Bronchial epithelial cell (primary cell): ENCODE results near the gene CPLX3. TPM values are rescaled to one million over a fixed set of nuclear protein-coding genes. Genes with fewer than 3 reads are reported as not detected.

Experiments used
- DNase-seq: peaks from one replicate; pipeline ENCODE4 v3.0.0-alpha.2; 2010; ENCODE audit warnings: low read depth
- FAIRE-seq: peaks from 2 replicates; lab custom pipeline; 2011; peaks lifted over from hg19 to GRCh38; lab: Jason Lieb, UNC
- H3K27me3 ChIP-seq: 2 replicates; pipeline ENCODE4 v1.5.1; 2011; ENCODE audit warnings: low read length; ENCODE audit not compliant: control insufficient read depth, insufficient read depth
- H3K36me3 ChIP-seq: 2 replicates; pipeline ENCODE4 v1.5.1; 2011; ENCODE audit warnings: low read length; ENCODE audit not compliant: control insufficient read depth, insufficient read depth
- H3K4me3 ChIP-seq: 2 replicates; pipeline ENCODE4 v1.5.1; 2011; ENCODE audit warnings: mild to moderate bottlenecking, low read depth, low read length, control low read depth
- total RNA-seq: library from RNA; depleted of rRNA; stranded (reverse); fragments of >200 nt; gene quantifications from 2 replicates; pipeline ENCODE4 v1.2.1, GENCODE V29; 2014
- TF ChIP-seq, protein P1 (sequence below): IDR thresholded peaks from 2 replicates; pipeline ENCODE4 v1.5.1; 2011; ENCODE audit warnings: mild to moderate bottlenecking, moderate library complexity, low read length, control low read depth, inconsistent platforms; ENCODE audit not compliant: insufficient read depth, severe bottlenecking

Gene CPLX3
- total RNA-seq, 1 donor from 2014 or later: not detected

GRCh38 chr15:74840851-74841775 lies 14.7 kb downstream of the CPLX3 start:
- FAIRE-seq: no peak
- DNase-seq: no peak
- TF ChIP-seq, protein P1, sequence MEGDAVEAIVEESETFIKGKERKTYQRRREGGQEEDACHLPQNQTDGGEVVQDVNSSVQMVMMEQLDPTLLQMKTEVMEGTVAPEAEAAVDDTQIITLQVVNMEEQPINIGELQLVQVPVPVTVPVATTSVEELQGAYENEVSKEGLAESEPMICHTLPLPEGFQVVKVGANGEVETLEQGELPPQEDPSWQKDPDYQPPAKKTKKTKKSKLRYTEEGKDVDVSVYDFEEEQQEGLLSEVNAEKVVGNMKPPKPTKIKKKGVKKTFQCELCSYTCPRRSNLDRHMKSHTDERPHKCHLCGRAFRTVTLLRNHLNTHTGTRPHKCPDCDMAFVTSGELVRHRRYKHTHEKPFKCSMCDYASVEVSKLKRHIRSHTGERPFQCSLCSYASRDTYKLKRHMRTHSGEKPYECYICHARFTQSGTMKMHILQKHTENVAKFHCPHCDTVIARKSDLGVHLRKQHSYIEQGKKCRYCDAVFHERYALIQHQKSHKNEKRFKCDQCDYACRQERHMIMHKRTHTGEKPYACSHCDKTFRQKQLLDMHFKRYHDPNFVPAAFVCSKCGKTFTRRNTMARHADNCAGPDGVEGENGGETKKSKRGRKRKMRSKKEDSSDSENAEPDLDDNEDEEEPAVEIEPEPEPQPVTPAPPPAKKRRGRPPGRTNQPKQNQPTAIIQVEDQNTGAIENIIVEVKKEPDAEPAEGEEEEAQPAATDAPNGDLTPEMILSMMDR: no peak
- Histone ChIP-seq H3K27me3 (no peaks in the 10 kb centered on the region), H3K4me3 (no peak overlapping the region), H3K36me3 (peaks cover 24% of the 10 kb centered on the region)

GRCh38 chr15:74841891-74842373 lies 15.5 kb downstream of the CPLX3 start:
- TF ChIP-seq, protein P1: no peak
- peak overlapping the region; percentile 94 for H3K4me3 ChIP-seq
- FAIRE-seq (no peak), DNase-seq (no peak)
- H3K27me3 ChIP-seq: no peaks in the 10 kb centered on the region
- peaks cover 24% of the 10 kb centered on the region for H3K36me3 ChIP-seq

DNA sequence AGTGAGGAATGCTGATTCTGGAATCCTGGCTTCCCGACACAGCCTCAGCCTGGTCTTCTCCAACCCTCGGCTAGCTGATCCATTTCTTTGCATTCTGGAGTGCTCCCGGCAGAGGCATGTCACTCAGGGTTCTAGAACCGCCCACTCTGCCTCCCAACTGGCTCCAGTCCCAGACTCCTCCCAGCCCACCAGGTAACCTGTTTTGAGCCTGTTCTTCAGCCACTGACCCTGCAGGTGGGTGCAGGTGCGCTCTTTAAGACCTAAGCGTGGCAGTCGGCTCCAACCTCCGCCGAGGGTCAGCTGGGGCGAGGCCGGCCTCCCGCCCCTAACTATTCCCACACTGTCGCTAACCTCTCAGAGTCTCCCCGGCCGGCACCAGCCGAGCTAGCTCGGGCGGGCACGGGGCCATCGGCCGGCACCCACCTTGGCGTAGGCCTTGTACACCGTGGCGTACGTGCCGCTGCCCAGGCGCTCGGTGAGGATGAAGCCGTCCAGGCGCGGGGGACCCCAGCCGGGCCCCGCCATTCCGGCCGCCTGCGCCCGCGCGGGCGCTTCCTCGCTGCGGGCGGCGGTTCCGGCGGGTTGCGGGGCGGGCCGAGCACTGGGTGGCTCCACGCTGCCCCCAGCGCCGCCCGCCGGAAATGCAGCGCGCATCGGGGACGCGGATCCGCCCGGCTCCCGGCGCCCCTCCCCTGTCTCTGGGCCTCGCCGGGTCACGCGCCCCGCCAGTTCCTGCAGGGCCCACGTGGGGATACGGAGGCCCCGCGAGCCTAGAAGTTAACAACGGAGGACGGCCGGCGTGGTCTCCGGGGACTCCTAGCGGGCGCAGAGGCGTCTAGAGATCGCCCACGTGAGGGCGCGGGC lies 16.4 kb downstream of the CPLX3 start, which contains the start of gene ULK3:
ULK3 (minus strand) TSS at position 576 of the 864 bp plus-strand sequence; CDS start at position 525, 51 bp downstream.
- no peaks in the 10 kb centered on the region for H3K27me3 ChIP-seq
- DNase-seq (peak; percentile 82), FAIRE-seq (no peak)
- peaks cover 23% of the 10 kb centered on the region for H3K36me3 ChIP-seq
- TF ChIP-seq, protein P1: peak; percentile 52
- H3K4me3 ChIP-seq: peak within 1 kb of the TSS; percentile 94

- TF ChIP-seq, protein P1: no peak
- Histone ChIP-seq H3K36me3 (peaks cover 24% of the 10 kb centered on the region), H3K4me3 (peak overlapping the region; percentile 94), H3K27me3 (no peaks in the 10 kb centered on the region)
- DNase-seq: no peak
- no peak for FAIRE-seq
These were observed 17.0 kb downstream of the CPLX3 start for GRCh38 chr15:74843445-74843828.

- no peak for DNase-seq
- Histone ChIP-seq H3K36me3 (peaks cover 25% of the 10 kb centered on the region), H3K4me3 (no peak overlapping the region), H3K27me3 (no peaks in the 10 kb centered on the region)
- no peak for FAIRE-seq
- TF ChIP-seq, protein P1: no peak
These were observed 17.5 kb downstream of the CPLX3 start for GRCh38 chr15:74843891-74844299.
